NCI-H460 (cell line): ENCODE data around the gene RHEBL1. TPM values are rescaled to one million over a fixed set of nuclear protein-coding genes. Genes with fewer than 3 reads are reported as not detected.

Experiments used
- DNase-seq: peaks from one replicate; pipeline ENCODE4 v3.0.0-alpha.2; 2016; ENCODE audit warnings: low read depth; ENCODE audit errors: extremely low read depth
- total RNA-seq: library from RNA; depleted of rRNA; stranded (reverse); fragments of >200 nt; shearing (Covaris generic); gene quantifications from 2 replicates; pipeline ENCODE4 v1.2.3, GENCODE V29; 2014; rRNA removed

The RHEBL1 gene
- total RNA-seq, 1 experiment from 2014 or later = 5.1 TPM

DNA sequence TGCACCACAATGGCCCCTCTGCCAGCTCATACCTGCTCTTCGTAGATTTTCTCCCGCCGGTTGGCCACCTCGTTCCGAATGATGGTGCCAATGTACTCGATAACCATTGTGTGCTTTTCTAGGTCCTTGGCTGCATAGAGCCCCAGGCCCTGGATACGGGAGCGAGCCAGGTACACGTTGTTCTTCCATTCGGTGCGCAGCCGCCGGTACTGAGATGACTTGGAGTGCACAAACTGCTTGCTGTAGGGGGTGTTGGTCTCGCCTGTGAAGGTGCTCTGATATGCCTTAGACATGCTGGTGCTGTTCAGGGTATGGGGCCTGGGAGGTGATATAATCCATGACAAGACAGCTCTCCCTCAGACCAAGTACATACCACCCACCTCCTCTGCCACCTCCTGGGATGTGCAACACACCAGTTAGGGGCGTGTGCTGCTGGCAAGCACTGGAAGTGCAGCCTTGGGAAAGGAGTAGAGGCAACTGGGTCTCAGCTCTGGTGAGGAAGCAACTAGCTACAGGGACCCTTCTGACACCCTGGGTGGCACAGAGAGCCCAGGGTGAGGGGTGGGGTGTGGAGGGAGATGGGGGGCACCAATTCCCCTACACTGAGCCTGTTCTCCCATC, 47.1 kb downstream of the RHEBL1 start:
- DNase-seq = no peak

- no peak for DNase-seq
Observed at GRCh38 chr12:49021292-49021915, 48.4 kb downstream of the RHEBL1 start.

- DNase-seq = no peak
Observed at GRCh38 chr12:49020441-49020840, 49.3 kb downstream of the RHEBL1 start.

DNA sequence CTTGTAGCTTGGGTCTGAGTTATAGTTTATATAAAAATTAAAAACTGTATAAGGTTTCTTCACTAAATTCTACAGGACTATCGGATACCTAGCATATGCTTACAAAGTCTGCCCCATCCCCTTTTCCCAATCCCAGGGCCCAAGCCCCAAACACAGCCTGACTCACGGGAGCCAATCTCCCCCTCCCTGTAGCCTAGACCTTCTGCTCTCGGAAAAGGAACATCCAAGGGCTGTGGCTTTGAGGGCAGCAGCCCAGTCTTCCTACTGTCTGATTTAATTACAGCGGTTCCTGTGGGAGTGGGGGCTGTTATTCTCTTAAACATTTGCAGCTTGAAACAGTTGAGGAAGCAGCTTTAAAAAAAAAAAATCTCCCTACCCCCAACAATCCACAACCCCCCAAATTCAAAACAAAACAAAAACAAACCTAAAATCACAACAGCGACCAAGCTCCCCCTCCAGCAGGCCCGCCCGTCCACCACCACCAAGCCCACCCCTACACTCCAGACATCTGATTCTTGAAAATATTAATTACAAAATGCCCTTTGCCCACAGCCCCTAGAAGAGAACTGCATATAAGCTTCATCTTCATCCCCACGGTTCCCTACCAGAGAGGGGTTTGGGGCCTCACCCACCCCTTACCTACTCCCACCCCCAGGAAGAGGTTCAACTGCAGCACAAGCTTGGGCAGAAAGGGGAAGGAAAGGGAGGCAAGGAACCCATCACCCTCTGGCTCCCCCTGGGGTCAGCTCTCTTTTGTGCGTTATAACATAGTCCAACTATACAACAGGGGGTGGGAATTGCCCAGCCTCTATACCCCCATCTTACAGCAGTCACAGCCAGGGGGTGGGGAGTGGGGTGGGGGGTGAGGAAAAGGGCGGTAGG, 50.1 kb downstream of the RHEBL1 start:
- DNase-seq = peak; percentile 57

DNA sequence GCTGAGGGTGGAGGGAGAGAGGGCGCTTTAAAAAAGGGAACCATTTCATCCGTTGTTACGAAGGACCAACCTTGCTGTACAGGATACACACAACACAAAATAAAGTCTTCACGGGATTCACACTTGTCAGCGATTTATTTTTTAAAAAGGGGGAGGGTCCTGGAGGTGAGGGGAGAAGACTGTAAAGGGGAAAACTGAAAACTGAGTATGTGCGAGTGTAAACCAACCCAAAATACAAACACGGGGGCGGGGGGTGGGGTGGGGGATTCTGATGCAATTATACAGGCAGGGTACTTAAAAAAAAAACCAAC, 50.7 kb downstream of the RHEBL1 start:
- no peak for DNase-seq

DNA sequence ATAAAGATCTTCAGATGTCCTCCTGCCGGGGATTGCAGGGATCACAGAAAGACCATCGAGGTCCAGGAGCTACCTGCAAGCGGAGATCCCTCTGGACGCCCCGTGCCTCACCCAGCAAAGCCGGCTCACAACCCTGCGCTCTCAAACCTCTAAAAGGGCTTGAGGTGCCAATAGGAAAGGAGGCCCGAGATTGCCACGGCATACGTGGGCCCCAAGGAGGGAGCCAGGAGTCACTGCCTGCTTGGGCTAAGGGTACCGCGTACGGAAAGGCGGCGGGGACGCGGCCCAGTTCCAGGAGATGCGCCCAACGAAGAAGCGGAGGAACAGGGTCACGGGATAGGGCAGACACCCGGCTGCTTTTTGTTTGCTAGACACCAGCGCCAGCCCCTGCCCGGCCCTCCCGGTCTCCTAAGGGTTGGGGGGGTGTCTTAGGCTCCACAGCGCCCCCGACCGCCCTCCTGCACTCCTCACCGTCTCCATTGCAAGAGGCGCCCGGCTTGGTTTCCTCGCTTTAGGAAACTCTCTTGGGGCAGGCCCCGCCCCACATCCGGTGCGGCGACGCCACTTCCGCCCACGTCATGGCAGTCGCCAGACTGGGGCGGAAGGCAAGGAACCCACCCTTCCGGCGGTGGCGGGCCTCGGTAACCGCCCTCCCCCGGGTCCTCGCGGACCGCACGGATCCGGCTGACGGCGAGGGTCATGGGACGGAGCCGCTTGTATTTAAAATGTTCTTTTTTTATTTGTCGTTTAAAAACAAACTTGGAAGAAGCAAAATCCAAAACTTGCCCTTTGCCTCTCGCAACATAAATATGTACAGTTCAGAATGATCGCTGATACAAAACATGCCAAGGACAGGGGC, 51.3 kb downstream of the RHEBL1 start, which contains the start of gene PRKAG1:
Gene PRKAG1 (minus strand): TSS at position 516 of the 859 bp plus-strand sequence. CDS start 36 bp downstream, at position 480.
- peak; percentile 96 for DNase-seq

- no peak for DNase-seq
Observed at GRCh38 chr12:49017891-49018260, 51.9 kb downstream of the RHEBL1 start.

DNA sequence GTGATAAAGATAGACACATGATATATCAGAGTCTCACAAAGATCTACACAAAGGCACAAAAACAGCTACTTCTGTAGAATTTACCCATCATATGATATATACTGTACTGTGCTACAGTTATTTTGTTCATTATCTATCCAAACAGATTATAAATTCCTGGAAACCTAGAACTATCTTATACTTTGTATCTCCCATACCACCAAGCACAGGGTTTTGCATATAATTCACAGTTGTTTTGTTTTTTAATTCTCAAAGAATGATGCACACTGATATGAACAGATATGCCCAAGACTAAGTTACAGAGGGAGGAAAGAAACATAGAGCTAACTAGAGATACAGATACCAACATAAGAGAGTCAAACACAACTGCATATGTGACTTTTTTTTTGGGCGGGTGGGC, 54.6 kb downstream of the RHEBL1 start:
- no peak for DNase-seq

Other genes starting within 250 kb of the RHEBL1 start
- 67.8 and 68.6 TPM in 2 replicates for gene DDX23, start 217.8 kb downstream of the RHEBL1 start, total RNA-seq
- 0.17 TPM in 1 of 2 replicates, not detected in the other for gene RND1, start 204.1 kb downstream of the RHEBL1 start, total RNA-seq
- gene FKBP11, start 144.5 kb downstream of the RHEBL1 start, total RNA-seq = 47.1 and 54.6 TPM in 2 replicates
- gene ARF3, start 112.5 kb downstream of the RHEBL1 start, total RNA-seq = 45.5 and 50.8 TPM in 2 replicates
- gene WNT10B, start 98.2 kb downstream of the RHEBL1 start, total RNA-seq = 3.9 and 4.5 TPM in 2 replicates
- not detected in 2 replicates for gene WNT1, start 91.7 kb downstream of the RHEBL1 start, total RNA-seq
- gene DDN, start 70.6 kb downstream of the RHEBL1 start, total RNA-seq = 0.40 and 0.50 TPM in 2 replicates
- 90.7 and 92.8 TPM in 2 replicates for gene PRKAG1, start 51.2 kb downstream of the RHEBL1 start, total RNA-seq
- 19.1 and 21.0 TPM in 2 replicates for gene KMT2D, start 9.2 kb downstream of the RHEBL1 start, total RNA-seq
- gene DHH, start 24.8 kb upstream of the RHEBL1 start, total RNA-seq = 0.07 TPM in 1 of 2 replicates, not detected in the other
- 34.0 and 35.6 TPM in 2 replicates for gene LMBR1L, start 40.9 kb upstream of the RHEBL1 start, total RNA-seq
- gene TUBA1B, start 61.4 kb upstream of the RHEBL1 start, total RNA-seq = 1,553 and 1,790 TPM in 2 replicates
- gene TUBA1A, start 119.1 kb upstream of the RHEBL1 start, total RNA-seq = 216 and 232 TPM in 2 replicates
- gene TUBA1C, start 195.1 kb upstream of the RHEBL1 start, total RNA-seq = 618 and 693 TPM in 2 replicates
- 1.7 and 3.4 TPM in 2 replicates for gene PRPH, start 225.2 kb upstream of the RHEBL1 start, total RNA-seq